Ishikawa (cell line): ENCODE measurements around the gene MAP3K8.

Source experiments
- CEBPB ChIP-seq: IDR thresholded peaks from 2 replicates; pipeline ENCODE4 v1.6.1; 2012
- CREB1 ChIP-seq: IDR thresholded peaks from 2 replicates; pipeline ENCODE4 v1.6.1; 2012; ENCODE audit warnings: low read depth
- EGR1 ChIP-seq: IDR thresholded peaks from 2 replicates; pipeline ENCODE4 v1.6.1; 2012
- EP300 ChIP-seq: IDR thresholded peaks from 2 replicates; pipeline ENCODE4 v1.6.1; 2012; ENCODE audit warnings: borderline replicate concordance
- FOXM1 ChIP-seq: IDR thresholded peaks from 2 replicates; pipeline ENCODE4 v1.6.1; 2012; ENCODE audit warnings: low read depth, borderline replicate concordance
- MAX ChIP-seq: IDR thresholded peaks from 2 replicates; pipeline ENCODE4 v1.6.1; 2012
- TCF12 ChIP-seq: IDR thresholded peaks from 2 replicates; pipeline ENCODE4 v1.6.1; 2012; ENCODE audit warnings: low read depth
- TEAD4 ChIP-seq: IDR thresholded peaks from 2 replicates; pipeline ENCODE4 v1.6.1; 2012
- USF1 ChIP-seq: IDR thresholded peaks from 2 replicates; pipeline ENCODE4 v1.6.1; 2012
- YY1 ChIP-seq: IDR thresholded peaks from 2 replicates; pipeline ENCODE4 v1.6.1; 2012; ENCODE audit warnings: low read depth

- TF ChIP-seq MAX (no peak), YY1 (no peak), TCF12 (no peak), USF1 (no peak), TEAD4 (no peak), CREB1 (no peak), EGR1 (no peak), FOXM1 (no peak), EP300 (no peak), CEBPB (no peak)
Observed at GRCh38 chr10:30503700-30504266, 69.8 kb downstream of the MAP3K8 start.
